K562 (cell line): ENCODE measurements around the gene E2F3. TPM values are rescaled to one million over a fixed set of nuclear protein-coding genes. Genes with fewer than 3 reads are reported as not detected.

ENCODE experiments used
- BRCA1 ChIP-seq, 2 experiments: fragments of 450-650 bp in 1 of 2; sonication (generic) in 1 of 2; formaldehyde crosslinking in 1 of 2; IDR thresholded peaks; 2 replicates each; pipeline versions ENCODE4 v1.5.0 to v1.6.1; 2017 to 2020; ENCODE audit warnings: mild to moderate bottlenecking in 1 of 2, missing genetic modification reagents in 1 of 2
- BRD9 ChIP-seq: fragments of 450-650 bp; IDR thresholded peaks from 2 replicates; pipeline ENCODE4 v1.6.1; 2018; ENCODE audit warnings: low read depth; ENCODE audit not compliant: partially characterized antibody
- CCNT2 ChIP-seq: IDR thresholded peaks from 2 replicates; pipeline ENCODE4 v1.6.1; 2011; ENCODE audit warnings: borderline replicate concordance, low read depth, mild to moderate bottlenecking, moderate library complexity, mixed read lengths, low read length; ENCODE audit not compliant: insufficient read length; ENCODE audit errors: extremely low read depth
- CREB1 ChIP-seq, 2 experiments: sonication (generic) in 1 of 2; formaldehyde crosslinking in 1 of 2; IDR thresholded peaks; 2 replicates each; pipeline versions ENCODE4 v1.6.1 to v1.8.0; 2012 to 2022; ENCODE audit warnings: inconsistent platforms in 1 of 2, mild to moderate bottlenecking in 1 of 2, missing genetic modification reagents in 1 of 2, moderate library complexity in 1 of 2
- CREM ChIP-seq: IDR thresholded peaks from 2 replicates; pipeline ENCODE4 v1.6.1; 2014; ENCODE audit warnings: antibody characterized with exemption, low read depth
- GABPA ChIP-seq: fragments of 200-800 bp; sonication (Bioruptor generic); conservative IDR thresholded peaks from 2 replicates; pipeline ENCODE4 v1.6.1; 2016; ENCODE audit warnings: low read depth, missing genetic modification characterization, missing compliant biosample characterization
- HNRNPK ChIP-seq: fragments of 200-400 bp; formaldehyde crosslinking; IDR thresholded peaks from one replicate; pipeline ENCODE4 v1.6.1; 2018; ENCODE audit warnings: mild to moderate bottlenecking, low read depth, low read length; ENCODE audit not compliant: poor library complexity, severe bottlenecking
- JUND ChIP-seq, 2 experiments: IDR thresholded peaks; 2 replicates in 1 of 2; 3 replicates in 1 of 2; pipeline ENCODE4 v1.6.1; 2011; ENCODE audit warnings: borderline replicate concordance in 2 of 2, low read depth in 2 of 2, low read length in 2 of 2, improper control_type of control experiment in 1 of 2, missing biosample characterization in 1 of 2, missing genetic modification characterization in 1 of 2, missing genetic modification reagents in 1 of 2
- KDM2B ChIP-seq: fragments of 250-450 bp; sonication (Bioruptor Pico); IDR thresholded peaks from 2 replicates; pipeline ENCODE4 v1.8.0; 2021; ENCODE audit warnings: mild to moderate bottlenecking, moderate library complexity
- NCOR1 ChIP-seq: fragments of 450-650 bp; IDR thresholded peaks from 2 replicates; pipeline ENCODE4 v1.6.1; 2016; ENCODE audit warnings: mild to moderate bottlenecking, moderate library complexity
- NEUROD1 ChIP-seq: fragments of 150-350 bp; IDR thresholded peaks from 2 replicates; pipeline ENCODE4 v1.6.1; 2014; ENCODE audit warnings: borderline replicate concordance, low read length, low read depth; ENCODE audit not compliant: partially characterized antibody
- RBM17 ChIP-seq: fragments of 200-400 bp; formaldehyde crosslinking; IDR thresholded peaks from 2 replicates; pipeline ENCODE4 v1.6.1; 2017; ENCODE audit warnings: low read depth, mild to moderate bottlenecking, low read length, borderline replicate concordance
- SIN3A ChIP-seq, 2 experiments: fragments of 150-350 bp in 1 of 2; IDR thresholded peaks; 2 replicates each; pipeline ENCODE4 v1.6.1; 2011 to 2016; ENCODE audit warnings: borderline replicate concordance in 2 of 2, low read depth in 2 of 2, low read length in 2 of 2, mild to moderate bottlenecking in 2 of 2, moderate library complexity in 2 of 2; ENCODE audit not compliant: control insufficient read depth in 1 of 2
- SMARCA4 ChIP-seq: fragments of 450-650 bp; IDR thresholded peaks from 2 replicates; pipeline ENCODE4 v1.6.1; 2016
- U2AF1 ChIP-seq: fragments of 200-400 bp; formaldehyde crosslinking; optimal IDR thresholded peaks from 2 replicates; pipeline ENCODE3; 2017; ENCODE audit warnings: mild to moderate bottlenecking, low read depth, low read length, moderate library complexity
- ZBTB8A ChIP-seq: fragments of 450-650 bp; IDR thresholded peaks from 2 replicates; pipeline ENCODE4 v1.6.1; 2018; ENCODE audit warnings: mild to moderate bottlenecking, moderate library complexity; ENCODE audit not compliant: partially characterized antibody
- ZFX ChIP-seq: sonication (generic); formaldehyde crosslinking; IDR thresholded peaks from 2 replicates; pipeline ENCODE4 v1.8.0; 2022; ENCODE audit warnings: mild to moderate bottlenecking, missing genetic modification reagents, moderate library complexity
- ZNF740 ChIP-seq, 3 experiments: fragments of 200-800 bp in 1 of 3; sonication (Bioruptor generic) in 1 of 3; sonication (generic) in 1 of 3; formaldehyde crosslinking in 1 of 3; IDR thresholded peaks; 2 replicates each; pipeline versions ENCODE4 v1.6.1 to v1.8.0; 2016 to 2022; ENCODE audit warnings: mild to moderate bottlenecking in 2 of 3, missing compliant biosample characterization in 2 of 3, missing genetic modification characterization in 2 of 3, missing genetic modification reagents in 1 of 3
- ZNF79 ChIP-seq: fragments of 250-450 bp; sonication (Bioruptor Pico); IDR thresholded peaks from 2 replicates; pipeline ENCODE4 v1.4.0; 2020; ENCODE audit warnings: low read depth, mild to moderate bottlenecking, moderate library complexity
- polyA plus RNA-seq, 8 experiments: library from polyadenylated mRNA; depleted of rRNA in 4 of 8; stranded (reverse) in 5 of 8; unstranded in 3 of 8; fragments of >200 nt; fragmentation: Nextera tagmentation in 2 of 8; fragmentation: Illumina TruSeq in 1 of 8; extraction: Ambion mirVana in 2 of 8; extraction: Trizol in 1 of 8; gene quantifications; 2 replicates each; pipeline versions ENCODE4 v1.2.1 to v1.2.3, GENCODE V29; 2011 to 2014; ENCODE audit warnings: inconsistent platforms in 1 of 8, missing spikeins in 1 of 8
- total RNA-seq, 7 experiments: library from RNA; depleted of rRNA in 6 of 7; stranded (reverse); fragments of >200 nt in 6 of 7; fragmentation: Illumina TruSeq in 2 of 7; extraction: Trizol in 2 of 7; gene quantifications; 2 replicates each; pipeline versions ENCODE4 v1.2.1 to v1.2.3, GENCODE V29; 2011 to 2021; ENCODE audit warnings: low replicate concordance in 1 of 7
- TF ChIP-seq, protein P1 (sequence below): fragments of 250-450 bp; sonication (Bioruptor Pico); IDR thresholded peaks from 2 replicates; pipeline ENCODE4 v1.8.0; 2021; ENCODE audit warnings: moderate library complexity, mild to moderate bottlenecking, inconsistent platforms

E2F3 gene
- total and polyA plus RNA-seq, 9 of the 15 experiments (the other 6 are each of a cell fraction or from before 2014, with no cell fraction given) = 11.1 to 44.7 (median 27.2) TPM

GRCh38 chr6:20402342-20403069, 827 bp downstream of the E2F3 start (continued):
- TF ChIP-seq JUND (IDR thresholded peaks at IDR 0.05; ENCODE audit: borderline replicate concordance, low read depth, low read length) = peak; percentile 49; the same call in 1 of the 2 replicates
- no peak for TF ChIP-seq JUND (tag; IDR thresholded peaks at IDR 0.05; ENCODE audit: borderline replicate concordance, low read depth, low read length)
- TF ChIP-seq SMARCA4 = peak; percentile 28; the same call in 1 of the 2 replicates
- TF ChIP-seq CREB1 (IDR thresholded peaks at IDR 0.05) = peak; percentile 7; the same call in 1 of the 2 replicates
- TF ChIP-seq CREB1 (CRISPR knock-in tag; IDR thresholded peaks at IDR 0.05) = no peak
- TF ChIP-seq, protein P1, sequence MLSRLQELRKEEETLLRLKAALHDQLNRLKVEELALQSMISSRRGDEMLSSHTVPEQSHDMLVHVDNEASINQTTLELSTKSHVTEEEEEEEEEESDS = no peak
- TF ChIP-seq ZBTB8A = no peak
- no peak for TF ChIP-seq RBM17
- peak; percentile 60 for TF ChIP-seq BRD9
- TF ChIP-seq U2AF1 = peak; percentile 97
- TF ChIP-seq ZFX (CRISPR knock-in tag) = peak; percentile 54
- TF ChIP-seq KDM2B = no peak
- TF ChIP-seq CCNT2 = peak; percentile 43
- no peak for TF ChIP-seq BRCA1 (IDR thresholded peaks at IDR 0.05)
- TF ChIP-seq BRCA1 (CRISPR knock-in tag; IDR thresholded peaks at IDR 0.05) = peak; percentile 94; the same call in 1 of the 2 replicates
- peak; percentile 47 for TF ChIP-seq NEUROD1
- TF ChIP-seq CREM = peak; percentile 67
- peak; percentile 83 for TF ChIP-seq ZNF740 (CRISPR knock-in tag; IDR thresholded peaks at IDR 0.05)
- peak in 1 of 2 experiments; percentile 80; a peak in 2 of 4 replicates for TF ChIP-seq ZNF740 (tag; IDR thresholded peaks at IDR 0.05)
- TF ChIP-seq SIN3A (IDR thresholded peaks at IDR 0.05; ENCODE audit: borderline replicate concordance in 2 of 2, control insufficient read depth in 1 of 2, low read depth in 2 of 2, low read length in 2 of 2) = peak; percentile 14 to 33; a peak in 3 of 4 replicates
- no peak for TF ChIP-seq ZNF79 (CRISPR knock-in tag)
- peak; percentile 4; the same call in 1 of the 2 replicates for TF ChIP-seq NCOR1
- TF ChIP-seq GABPA (tag) = peak; percentile 87
- peak; percentile 94 for TF ChIP-seq HNRNPK
